Measurements from ENCODE around the gene IL1RAPL1.
"Not testable (repeated sequence)": the region's sequence is repeated elsewhere in the genome, so short reads cannot be mapped to it uniquely, and the experiment has no call there.

The IL1RAPL1 gene

DNA sequence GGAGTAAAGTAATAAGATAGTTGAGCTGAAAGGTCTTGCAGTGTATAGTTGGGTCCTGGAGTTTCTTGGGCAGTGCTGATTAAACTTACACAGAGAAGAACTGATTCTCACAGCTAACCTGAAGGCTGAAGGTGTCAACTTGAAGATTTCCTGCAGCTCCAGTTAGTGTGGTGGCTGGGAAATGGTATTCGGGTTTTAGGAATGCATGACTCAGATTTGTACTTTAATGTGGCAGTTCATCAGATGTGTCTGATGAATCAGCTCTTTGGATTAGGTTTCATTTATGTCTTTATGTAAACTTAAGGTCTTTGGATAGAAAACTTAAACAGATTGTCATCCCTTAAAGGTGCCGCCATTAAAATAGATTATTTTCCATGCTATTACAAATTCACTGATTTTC, 200.0 kb downstream of the IL1RAPL1 start:
- peak; percentile 17 for DNase-seq (ENCODE audit: low read depth)

- DNase-seq (ENCODE audit: low read depth) = not testable (repeated sequence)
Observed at GRCh38 chrX:28800671-28801070, 213.4 kb downstream of the IL1RAPL1 start.

GRCh38 chrX:28802625-28803024, 215.4 kb downstream of the IL1RAPL1 start:
- DNase-seq (ENCODE audit: low read depth) = no peak

GRCh38 chrX:28835991-28836390, 248.7 kb downstream of the IL1RAPL1 start:
- no peak for DNase-seq (ENCODE audit: low read depth)

DNA sequence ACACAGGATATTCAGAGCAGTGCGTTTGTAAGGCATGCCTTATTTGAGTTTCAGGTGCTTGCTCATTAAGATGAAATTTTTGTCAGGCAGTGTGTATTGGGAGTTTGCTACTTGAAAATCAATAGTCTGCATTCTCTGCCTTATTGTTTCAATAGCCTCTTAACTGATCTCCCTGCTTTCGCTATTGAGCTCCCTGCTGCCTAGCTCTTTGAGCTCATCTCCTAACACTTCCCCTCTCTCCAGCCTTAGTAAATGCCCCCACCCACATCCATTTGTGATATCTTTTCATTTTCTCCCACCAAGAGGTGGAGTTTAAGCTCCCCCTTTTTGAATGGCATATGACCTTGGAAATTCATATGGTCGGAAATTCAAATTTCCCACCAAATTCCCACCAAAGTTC, 256.6 kb downstream of the IL1RAPL1 start:
- DNase-seq (ENCODE audit: low read depth) = no peak

DNA sequence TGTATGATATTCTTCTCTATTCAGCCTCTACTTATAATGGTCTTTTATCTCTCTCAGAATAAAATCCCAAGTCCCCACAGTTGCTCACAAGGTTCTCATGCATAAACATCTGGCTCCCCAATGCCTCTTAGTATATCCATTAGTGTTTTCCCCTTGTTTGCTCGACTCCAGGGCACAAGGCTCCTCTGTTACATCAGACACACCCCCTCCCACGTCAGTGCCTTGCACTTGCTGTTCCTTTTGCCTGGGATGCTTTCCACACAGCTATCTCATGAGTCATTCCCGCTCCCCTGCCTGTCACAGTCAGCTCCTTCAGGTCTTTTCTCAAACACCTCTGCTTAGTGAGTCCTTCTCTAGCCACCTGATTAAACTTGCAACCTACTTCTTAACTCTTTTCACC, 260.2 kb downstream of the IL1RAPL1 start:
- no peak for DNase-seq (ENCODE audit: low read depth)

DNA sequence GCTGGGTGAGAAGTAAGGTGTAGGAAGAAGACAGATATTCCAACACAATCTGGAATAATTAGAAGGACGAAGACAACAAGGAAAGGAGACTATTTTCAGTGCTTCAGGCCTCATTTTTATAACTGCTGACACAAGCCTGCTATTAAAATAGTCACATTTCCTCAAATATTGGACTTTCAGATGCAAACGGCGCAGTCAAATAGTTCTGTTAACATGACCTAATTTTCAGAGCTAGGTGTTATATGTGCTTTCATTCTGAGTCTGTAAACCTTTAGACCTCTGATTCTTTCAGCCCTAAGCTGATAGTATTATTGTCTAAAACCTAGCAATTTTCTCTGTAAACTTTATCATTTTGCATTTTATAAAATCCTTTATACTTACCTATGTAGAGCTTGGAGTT, 261.5 kb downstream of the IL1RAPL1 start:
- DNase-seq (ENCODE audit: low read depth) = no peak

GRCh38 chrX:28850955-28851354, 263.7 kb downstream of the IL1RAPL1 start:
- DNase-seq (ENCODE audit: low read depth) = no peak

DNA sequence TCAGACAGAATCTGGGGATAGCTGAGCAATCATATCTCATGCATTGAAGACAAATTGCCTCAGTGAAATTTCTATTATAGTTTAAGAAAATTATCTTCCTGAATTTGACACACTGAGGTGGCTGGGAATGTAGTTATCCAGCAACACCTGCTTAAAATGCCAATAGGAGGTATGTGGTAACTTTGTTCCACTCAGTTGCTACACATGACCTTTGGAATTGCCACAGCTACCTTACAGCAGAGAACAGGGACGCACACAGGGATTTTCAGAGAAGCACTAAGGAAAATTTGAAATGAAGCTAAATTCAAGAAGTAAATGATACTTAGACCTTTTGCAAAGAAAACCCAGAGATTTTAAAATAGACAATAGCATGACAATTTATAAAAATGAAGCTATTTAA, 264.6 kb downstream of the IL1RAPL1 start:
- no peak for DNase-seq (ENCODE audit: low read depth)

- DNase-seq (ENCODE audit: low read depth) = no peak
Observed at GRCh38 chrX:28854637-28855036, 267.4 kb downstream of the IL1RAPL1 start.

DNA sequence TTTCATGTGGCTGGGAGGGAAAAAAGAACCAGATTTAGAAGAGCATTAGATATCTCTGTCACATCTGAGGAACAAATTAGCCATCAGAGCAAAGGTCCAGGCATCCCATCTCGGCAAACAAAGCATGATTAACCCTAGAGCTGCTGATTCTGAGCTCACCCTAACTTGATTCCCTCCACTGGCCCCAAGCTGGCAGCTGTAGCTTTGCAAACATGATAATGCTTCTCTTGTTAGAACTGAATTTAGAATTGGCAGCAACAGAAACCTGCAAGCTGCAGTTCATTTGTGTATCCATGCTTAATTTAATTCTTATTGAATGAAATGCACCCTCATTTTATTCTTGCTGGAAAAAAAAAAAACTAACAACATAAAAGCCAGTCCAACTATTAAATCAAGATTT, 289.2 kb downstream of the IL1RAPL1 start:
- DNase-seq (ENCODE audit: low read depth) = no peak

DNA sequence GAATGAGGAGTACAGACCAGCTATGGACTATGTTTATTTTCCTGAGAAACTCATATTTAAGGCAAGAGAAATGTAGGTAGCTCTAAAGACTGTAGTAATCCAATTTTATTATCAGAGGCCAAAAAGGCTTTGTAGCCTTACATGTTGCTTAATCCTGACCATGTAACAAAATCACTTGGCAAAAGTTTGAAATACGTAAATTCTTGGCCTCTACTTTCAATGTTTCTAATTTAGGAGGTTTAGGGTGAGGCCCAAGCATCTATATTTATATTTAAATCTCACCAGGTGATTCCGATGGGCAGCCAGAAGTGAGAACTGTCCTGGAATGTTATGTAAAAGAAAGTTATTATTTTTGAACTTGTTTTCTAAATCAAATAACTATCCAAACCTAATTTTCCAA, 289.7 kb downstream of the IL1RAPL1 start:
- DNase-seq (ENCODE audit: low read depth) = no peak

DNA sequence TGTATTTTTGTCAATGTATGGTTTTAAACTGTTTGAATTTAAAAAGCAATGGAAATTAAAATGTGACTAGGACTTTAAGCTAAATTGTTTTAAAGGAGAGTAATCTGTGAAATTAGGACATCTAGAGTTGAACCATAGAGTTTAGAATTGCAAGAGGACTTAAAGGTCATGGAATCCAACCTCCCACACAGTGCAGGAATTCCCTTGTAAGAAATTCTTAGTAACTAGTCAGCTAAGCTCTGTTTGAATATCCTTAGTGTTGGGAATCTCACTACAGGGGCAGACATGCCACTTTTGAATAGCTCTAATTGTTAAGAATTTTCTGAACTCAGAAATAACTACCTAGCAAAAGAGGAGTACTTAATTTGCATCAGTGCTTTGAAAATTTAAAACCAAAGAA, 292.9 kb downstream of the IL1RAPL1 start:
- DNase-seq (ENCODE audit: low read depth) = no peak

GRCh38 chrX:28884823-28885222, 297.6 kb downstream of the IL1RAPL1 start:
- DNase-seq (ENCODE audit: low read depth) = no peak

DNA sequence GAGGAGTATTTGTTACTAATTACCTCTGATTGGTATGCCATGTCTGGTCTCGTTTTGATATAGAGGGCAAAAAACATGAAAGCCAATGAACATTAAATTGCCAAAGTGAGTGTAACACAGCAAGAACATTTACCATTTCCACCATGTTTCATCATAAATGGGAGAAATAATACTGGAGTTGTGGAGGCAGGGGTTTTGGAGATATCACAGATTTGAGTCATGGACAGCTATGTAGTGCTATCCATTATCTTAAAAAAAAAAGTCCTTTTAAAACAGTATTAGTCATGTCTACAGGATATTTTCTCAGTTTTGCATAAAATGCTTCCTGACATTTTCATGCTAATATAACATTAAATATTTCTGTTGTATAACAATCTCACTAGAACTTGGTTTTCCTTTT, 301.2 kb downstream of the IL1RAPL1 start:
- DNase-seq (ENCODE audit: low read depth) = no peak

GRCh38 chrX:28889591-28890090, 302.4 kb downstream of the IL1RAPL1 start:
- no peak for DNase-seq (ENCODE audit: low read depth)

GRCh38 chrX:28901637-28902036, 314.4 kb downstream of the IL1RAPL1 start:
- DNase-seq (ENCODE audit: low read depth) = no peak

- DNase-seq (ENCODE audit: low read depth) = no peak
Observed at GRCh38 chrX:28910487-28910886, 323.2 kb downstream of the IL1RAPL1 start.

GRCh38 chrX:28920153-28920943, 333.1 kb downstream of the IL1RAPL1 start:
- DNase-seq (ENCODE audit: low read depth) = no peak

GRCh38 chrX:28922106-28922505, 334.9 kb downstream of the IL1RAPL1 start:
- no peak for DNase-seq (ENCODE audit: low read depth)

- no peak for DNase-seq (ENCODE audit: low read depth)
Observed at GRCh38 chrX:28946846-28947245, 359.6 kb downstream of the IL1RAPL1 start.

DNA sequence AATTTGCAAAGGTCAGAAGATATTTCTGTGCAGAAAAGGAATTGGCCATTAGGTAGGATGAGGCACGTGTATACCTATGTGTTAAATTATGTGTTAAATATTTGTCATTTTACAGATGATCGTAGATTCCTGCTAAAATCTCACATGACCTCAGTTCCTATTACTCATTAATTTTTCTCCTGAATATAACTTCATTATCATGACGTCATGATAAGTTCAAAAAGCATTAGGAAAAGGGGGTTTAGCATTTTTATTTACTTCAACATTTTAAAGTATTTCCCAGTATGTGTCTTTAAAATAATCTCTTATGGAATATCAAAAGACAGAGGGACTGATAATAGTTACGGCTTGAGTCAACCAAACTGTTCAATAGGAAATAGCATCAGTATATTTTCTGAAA, 372.8 kb downstream of the IL1RAPL1 start:
- DNase-seq (ENCODE audit: low read depth) = no peak

DNA sequence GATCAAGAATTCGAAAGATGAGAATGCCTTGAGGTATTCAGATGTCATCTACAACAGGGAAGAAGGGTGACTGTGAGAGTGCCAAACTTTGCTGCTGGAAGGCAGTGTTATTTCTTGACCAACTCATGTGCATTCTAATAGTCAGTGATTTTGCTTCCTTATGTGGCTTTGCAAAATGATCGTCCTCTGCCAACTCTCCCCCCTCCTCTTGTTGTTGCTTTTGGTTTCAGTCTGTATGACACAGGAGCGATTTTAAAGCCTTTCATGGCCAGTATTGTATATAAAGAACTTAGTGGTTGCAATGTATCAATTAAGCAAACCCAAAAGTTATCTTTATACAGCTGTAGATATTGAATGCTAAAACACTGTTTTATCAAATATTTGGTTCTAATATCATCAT, 379.1 kb downstream of the IL1RAPL1 start:
- DNase-seq (ENCODE audit: low read depth) = peak; percentile 0

GRCh38 chrX:28969126-28969525, 381.9 kb downstream of the IL1RAPL1 start:
- DNase-seq (ENCODE audit: low read depth) = peak; percentile 25
